ENCODE results near the gene CLBA1. TPM values are rescaled to one million over a fixed set of nuclear protein-coding genes. Genes with fewer than 3 reads are reported as not detected.
"Not testable (repeated sequence)": the region's sequence is repeated elsewhere in the genome, so short reads cannot be mapped to it uniquely, and the experiment has no call there.

Gene CLBA1
- total and polyA plus RNA-seq, 2 donors, result 3.3 to 12.9 TPM

GRCh38 chr14:104945986-104946965 lies 39.3 kb upstream of the CLBA1 start:
- H3K4me3 ChIP-seq (ENCODE audit: low read length in 2 of 2); H3K27ac ChIP-seq (ENCODE audit: low read depth in 1 of 2, low read length in 1 of 2); H3K27me3 ChIP-seq (ENCODE audit: control insufficient read depth in 2 of 2, insufficient read depth in 1 of 2, low read length in 1 of 2); H3K9me3 ChIP-seq (ENCODE audit: control insufficient read depth in 2 of 2, insufficient read depth in 1 of 2, low read length in 1 of 2); H3K4me1 ChIP-seq (ENCODE audit: control insufficient read depth in 2 of 2, insufficient read depth in 2 of 2, low read length in 2 of 2); DNase-seq (ENCODE audit: low read depth in 6 of 9, low spot score in 9 of 9); H3K36me3 ChIP-seq (ENCODE audit: control insufficient read depth in 2 of 2, insufficient read depth in 2 of 2, low read length in 1 of 2): not testable (repeated sequence)
- WGBS, result 97% methylated on average over 43 of the region's 43 CpGs

- WGBS, result 97% methylated on average over 13 of the region's 13 CpGs
- not testable (repeated sequence) for H3K4me3 ChIP-seq (ENCODE audit: low read length in 2 of 2); H3K9me3 ChIP-seq (ENCODE audit: control insufficient read depth in 2 of 2, insufficient read depth in 1 of 2, low read length in 1 of 2); H3K27ac ChIP-seq (ENCODE audit: low read depth in 1 of 2, low read length in 1 of 2); H3K36me3 ChIP-seq (ENCODE audit: control insufficient read depth in 2 of 2, insufficient read depth in 2 of 2, low read length in 1 of 2); DNase-seq (ENCODE audit: low read depth in 6 of 9, low spot score in 9 of 9); H3K27me3 ChIP-seq (ENCODE audit: control insufficient read depth in 2 of 2, insufficient read depth in 1 of 2, low read length in 1 of 2); H3K4me1 ChIP-seq (ENCODE audit: control insufficient read depth in 2 of 2, insufficient read depth in 2 of 2, low read length in 2 of 2)
Measured at GRCh38 chr14:104947201-104947600, 38.4 kb upstream of the CLBA1 start.

- H3K4me1 ChIP-seq (ENCODE audit: control insufficient read depth in 2 of 2, insufficient read depth in 2 of 2, low read length in 2 of 2); H3K27me3 ChIP-seq (ENCODE audit: control insufficient read depth in 2 of 2, insufficient read depth in 1 of 2, low read length in 1 of 2); H3K9me3 ChIP-seq (ENCODE audit: control insufficient read depth in 2 of 2, insufficient read depth in 1 of 2, low read length in 1 of 2); H3K27ac ChIP-seq (ENCODE audit: low read depth in 1 of 2, low read length in 1 of 2); H3K4me3 ChIP-seq (ENCODE audit: low read length in 2 of 2); DNase-seq (ENCODE audit: low read depth in 6 of 9, low spot score in 9 of 9); H3K36me3 ChIP-seq (ENCODE audit: control insufficient read depth in 2 of 2, insufficient read depth in 2 of 2, low read length in 1 of 2): not testable (repeated sequence)
- 96% methylated on average over 35 of the region's 35 CpGs for WGBS
Measured at GRCh38 chr14:104947881-104948735, 37.5 kb upstream of the CLBA1 start.

- no peak overlapping the region for H3K27ac ChIP-seq (ENCODE audit: low read depth in 1 of 2, low read length in 1 of 2)
- no peaks in the 10 kb centered on the region for H3K4me1 ChIP-seq (ENCODE audit: control insufficient read depth in 2 of 2, insufficient read depth in 2 of 2, low read length in 2 of 2)
- 95% methylated on average over 11 of the region's 11 CpGs for WGBS
- no peak for DNase-seq (ENCODE audit: low read depth in 6 of 9, low spot score in 9 of 9)
- H3K27me3 ChIP-seq (ENCODE audit: control insufficient read depth in 2 of 2, insufficient read depth in 1 of 2, low read length in 1 of 2), result no peaks in the 10 kb centered on the region
- H3K4me3 ChIP-seq (ENCODE audit: low read length in 2 of 2), result no peak overlapping the region
- H3K9me3 ChIP-seq (ENCODE audit: control insufficient read depth in 2 of 2, insufficient read depth in 1 of 2, low read length in 1 of 2), result no peaks in the 10 kb centered on the region
- no peaks in the 10 kb centered on the region for H3K36me3 ChIP-seq (ENCODE audit: control insufficient read depth in 2 of 2, insufficient read depth in 2 of 2, low read length in 1 of 2)
Measured at GRCh38 chr14:104948736-104949031, 36.9 kb upstream of the CLBA1 start.

- H3K9me3 ChIP-seq (ENCODE audit: control insufficient read depth in 2 of 2, insufficient read depth in 1 of 2, low read length in 1 of 2); H3K27me3 ChIP-seq (ENCODE audit: control insufficient read depth in 2 of 2, insufficient read depth in 1 of 2, low read length in 1 of 2); H3K27ac ChIP-seq (ENCODE audit: low read depth in 1 of 2, low read length in 1 of 2); DNase-seq (ENCODE audit: low read depth in 6 of 9, low spot score in 9 of 9); H3K36me3 ChIP-seq (ENCODE audit: control insufficient read depth in 2 of 2, insufficient read depth in 2 of 2, low read length in 1 of 2); H3K4me1 ChIP-seq (ENCODE audit: control insufficient read depth in 2 of 2, insufficient read depth in 2 of 2, low read length in 2 of 2); H3K4me3 ChIP-seq (ENCODE audit: low read length in 2 of 2): not testable (repeated sequence)
- 98% methylated on average over 23 of the region's 24 CpGs for WGBS
Measured at GRCh38 chr14:104949406-104949955, 36.1 kb upstream of the CLBA1 start.

- Histone ChIP-seq H3K27ac (ENCODE audit: low read depth in 1 of 2, low read length in 1 of 2) (no peak overlapping the region), H3K4me3 (ENCODE audit: low read length in 2 of 2) (no peak overlapping the region), H3K36me3 (ENCODE audit: control insufficient read depth in 2 of 2, insufficient read depth in 2 of 2, low read length in 1 of 2) (no peaks in the 10 kb centered on the region), H3K4me1 (ENCODE audit: control insufficient read depth in 2 of 2, insufficient read depth in 2 of 2, low read length in 2 of 2) (no peaks in the 10 kb centered on the region), H3K27me3 (ENCODE audit: control insufficient read depth in 2 of 2, insufficient read depth in 1 of 2, low read length in 1 of 2) (no peaks in the 10 kb centered on the region), H3K9me3 (ENCODE audit: control insufficient read depth in 2 of 2, insufficient read depth in 1 of 2, low read length in 1 of 2) (no peaks in the 10 kb centered on the region)
- 97% methylated on average over 17 of the region's 17 CpGs for WGBS
- no peak for DNase-seq (ENCODE audit: low read depth in 6 of 9, low spot score in 9 of 9)
Measured at GRCh38 chr14:104950021-104950420, 35.6 kb upstream of the CLBA1 start.

- WGBS, result 97% methylated on average over 15 of the region's 15 CpGs
- DNase-seq (ENCODE audit: low read depth in 6 of 9, low spot score in 9 of 9); H3K27ac ChIP-seq (ENCODE audit: low read depth in 1 of 2, low read length in 1 of 2); H3K4me3 ChIP-seq (ENCODE audit: low read length in 2 of 2); H3K36me3 ChIP-seq (ENCODE audit: control insufficient read depth in 2 of 2, insufficient read depth in 2 of 2, low read length in 1 of 2); H3K27me3 ChIP-seq (ENCODE audit: control insufficient read depth in 2 of 2, insufficient read depth in 1 of 2, low read length in 1 of 2); H3K9me3 ChIP-seq (ENCODE audit: control insufficient read depth in 2 of 2, insufficient read depth in 1 of 2, low read length in 1 of 2); H3K4me1 ChIP-seq (ENCODE audit: control insufficient read depth in 2 of 2, insufficient read depth in 2 of 2, low read length in 2 of 2): not testable (repeated sequence)
Measured at GRCh38 chr14:104950701-104951100, 34.9 kb upstream of the CLBA1 start.

- H3K27me3 ChIP-seq (ENCODE audit: control insufficient read depth in 2 of 2, insufficient read depth in 1 of 2, low read length in 1 of 2); H3K27ac ChIP-seq (ENCODE audit: low read depth in 1 of 2, low read length in 1 of 2); DNase-seq (ENCODE audit: low read depth in 6 of 9, low spot score in 9 of 9); H3K9me3 ChIP-seq (ENCODE audit: control insufficient read depth in 2 of 2, insufficient read depth in 1 of 2, low read length in 1 of 2); H3K4me1 ChIP-seq (ENCODE audit: control insufficient read depth in 2 of 2, insufficient read depth in 2 of 2, low read length in 2 of 2); H3K4me3 ChIP-seq (ENCODE audit: low read length in 2 of 2); H3K36me3 ChIP-seq (ENCODE audit: control insufficient read depth in 2 of 2, insufficient read depth in 2 of 2, low read length in 1 of 2): not testable (repeated sequence)
- WGBS, result 97% methylated on average over 28 of the region's 28 CpGs
Measured at GRCh38 chr14:104951863-104952657, 33.5 kb upstream of the CLBA1 start.
